SK-N-SH (cell line): ENCODE results near the gene PCBP3. TPM values are rescaled to one million over a fixed set of nuclear protein-coding genes. Genes with fewer than 3 reads are reported as not detected.
"Not testable (repeated sequence)": the region's sequence is repeated elsewhere in the genome, so short reads cannot be mapped to it uniquely, and the experiment has no call there.

Source experiments
- CTCF ChIA-PET: fragments of 300-600, 350-600 bp; formaldehyde crosslinking; extraction: SDS; loops from one replicate; lab custom pipeline; 2021; lab: Yijun Ruan, JAX
- POLR2A ChIA-PET: fragments of 350-600 bp; sonication (Branson Sonifier 250); formaldehyde crosslinking; extraction: SDS; loops from one replicate; lab custom pipeline; 2020; ENCODE audit warnings: antibody characterized with exemption, inconsistent platforms; lab: Yijun Ruan, JAX
- DNase-seq: peaks from one replicate; pipeline ENCODE4 v3.0.0; 2012
- H2AFZ ChIP-seq: fragments of 200-600 bp; sonication (generic); 2 replicates; pipeline ENCODE4 v1.8.1; 2016; ENCODE audit warnings: antibody characterized with exemption, mild to moderate bottlenecking, low read depth
- H3F3A ChIP-seq: fragments of 200-600 bp; sonication (generic); replicated peaks from 2 replicates; pipeline ENCODE3; 2016; ENCODE audit warnings: antibody characterized with exemption, mild to moderate bottlenecking; ENCODE audit not compliant: insufficient read depth
- H3K27ac ChIP-seq, 2 experiments: fragments of 200-500 bp in 1 of 2; fragments of 200-600 bp in 1 of 2; sonication (Bioruptor generic) in 1 of 2; sonication (generic), shearing (Covaris generic) in 1 of 2; 2 replicates each; pipeline versions ENCODE4 v1.5.1 to v1.6.1; 2014 to 2016; ENCODE audit warnings: low read depth in 2 of 2, inconsistent platforms in 1 of 2, low read length in 1 of 2, mild to moderate bottlenecking in 1 of 2, mixed read lengths in 1 of 2
- H3K27me3 ChIP-seq: fragments of 200-600 bp; sonication (generic), shearing (Covaris generic); 2 replicates; pipeline ENCODE4 v1.6.1; 2016; ENCODE audit warnings: mixed run types; ENCODE audit not compliant: insufficient read depth
- H3K36me3 ChIP-seq, 2 experiments: fragments of 200-500 bp in 1 of 2; fragments of 200-600 bp in 1 of 2; sonication (Bioruptor generic) in 1 of 2; sonication (generic) in 1 of 2; replicated peaks in 1 of 2; 2 replicates each; pipeline versions ENCODE3 to v1.5.1; 2014 to 2016; ENCODE audit warnings: low read length in 1 of 2, mild to moderate bottlenecking in 1 of 2; ENCODE audit not compliant: insufficient read depth in 2 of 2, control insufficient read depth in 1 of 2
- H3K4me1 ChIP-seq, 2 experiments: fragments of 200-500 bp in 1 of 2; fragments of 200-600 bp in 1 of 2; sonication (Bioruptor generic) in 1 of 2; sonication (generic), shearing (Covaris generic) in 1 of 2; 2 replicates each; pipeline versions ENCODE4 v1.5.1 to v1.6.1; 2014 to 2016; ENCODE audit warnings: low read depth in 1 of 2, low read length in 1 of 2, mixed run types in 1 of 2; ENCODE audit not compliant: insufficient read depth in 2 of 2, control insufficient read depth in 1 of 2
- H3K4me2 ChIP-seq: fragments of 200-600 bp; sonication (generic), shearing (Covaris generic); 2 replicates; pipeline ENCODE4 v1.6.1; 2017; ENCODE audit warnings: mixed run types
- H3K4me3 ChIP-seq, 2 experiments: fragments of 200-500 bp in 1 of 2; fragments of 200-600 bp in 1 of 2; sonication (Bioruptor generic) in 1 of 2; sonication (generic), shearing (Covaris generic) in 1 of 2; 2 replicates each; pipeline versions ENCODE4 v1.5.1 to v1.8.1; 2014 to 2016; ENCODE audit warnings: low read depth in 2 of 2, inconsistent platforms in 1 of 2, low read length in 1 of 2, mild to moderate bottlenecking in 1 of 2, mixed read lengths in 1 of 2, moderate library complexity in 1 of 2
- H3K79me2 ChIP-seq: fragments of 200-600 bp; sonication (generic); 2 replicates; pipeline ENCODE4 v1.8.1; 2017; ENCODE audit warnings: mild to moderate bottlenecking; ENCODE audit not compliant: insufficient read depth
- H3K9ac ChIP-seq: fragments of 200-600 bp; sonication (generic); 2 replicates; pipeline ENCODE4 v1.6.1; 2017; ENCODE audit warnings: mixed run types
- H3K9me2 ChIP-seq: fragments of 200-600 bp; sonication (generic); 2 replicates; pipeline ENCODE4 v1.6.1; 2017; ENCODE audit warnings: mixed run types
- H3K9me3 ChIP-seq: fragments of 200-600 bp; sonication (generic); 2 replicates; pipeline ENCODE4 v1.6.1; 2017; ENCODE audit warnings: mixed run types, mild to moderate bottlenecking, moderate library complexity
- H4K20me1 ChIP-seq: fragments of 200-600 bp; sonication (generic); 2 replicates; pipeline ENCODE4 v1.6.1; 2017; ENCODE audit warnings: mild to moderate bottlenecking, mixed run types; ENCODE audit not compliant: insufficient read depth
- ELF1 ChIP-seq: IDR thresholded peaks from 2 replicates; pipeline ENCODE4 v1.4.0; 2012
- FOSL2 ChIP-seq: IDR thresholded peaks from 2 replicates; pipeline ENCODE4 v1.4.0; 2012; ENCODE audit warnings: low read depth, mild to moderate bottlenecking, moderate library complexity, borderline replicate concordance
- FOXJ3 ChIP-seq: sonication (generic); formaldehyde crosslinking; IDR thresholded peaks from 2 replicates; pipeline ENCODE4 v1.5.1; 2020; ENCODE audit warnings: mild to moderate bottlenecking, missing genetic modification reagents
- FOXM1 ChIP-seq: IDR thresholded peaks from 2 replicates; pipeline ENCODE4 v1.4.0; 2012; ENCODE audit warnings: low read depth, mild to moderate bottlenecking
- GATA2 ChIP-seq: sonication (generic); formaldehyde crosslinking; IDR thresholded peaks from 2 replicates; pipeline ENCODE4 v1.5.0; 2020; ENCODE audit warnings: mild to moderate bottlenecking, missing genetic modification reagents
- MAX ChIP-seq: IDR thresholded peaks from 2 replicates; pipeline ENCODE4 v1.4.0; 2012; ENCODE audit warnings: low read depth
- PBX3 ChIP-seq: IDR thresholded peaks from 2 replicates; pipeline ENCODE4; 2012
- RXRA ChIP-seq: IDR thresholded peaks from 2 replicates; pipeline ENCODE4 v1.4.0; 2012; ENCODE audit warnings: low read depth, mild to moderate bottlenecking, borderline replicate concordance
- ZBTB33 ChIP-seq: IDR thresholded peaks from 2 replicates; pipeline ENCODE4 v1.4.0; 2012; ENCODE audit warnings: low read depth, borderline replicate concordance
- WGBS: methylation state at CpG from one replicate; pipeline ENCODE4 v1.1.6; 2017; ENCODE audit warnings: low lambda C conversion rate; 5-methylcytosine and 5-hydroxymethylcytosine counted together
- polyA plus RNA-seq, 3 experiments: library from polyadenylated mRNA; depleted of rRNA; stranded (reverse); fragments of >200 nt; gene quantifications; 2 replicates each; pipeline ENCODE4 v1.2.3, GENCODE V29; 2012

Gene PCBP3
- polyA plus RNA-seq, 1 of the 3 experiments (the other 2 are of a cell fraction), result 9.5 TPM

GRCh38 chr21:45620201-45620923 lies 23.2 kb upstream of the PCBP3 start:
- H3K4me1 ChIP-seq, result peaks cover 0 to 24% of the 10 kb centered on the region in 2 experiments; a peak in 1 of 4 replicates
- DNase-seq, result peak; percentile 3
- no peaks in the 10 kb centered on the region for H3K9me2 ChIP-seq
- TF ChIP-seq ZBTB33 (no peak), FOSL2 (no peak), FOXM1 (no peak), FOXJ3 (CRISPR knock-in tag) (no peak), GATA2 (no peak), MAX (no peak), RXRA (no peak), ELF1 (no peak), PBX3 (no peak)
- H3K9me3 ChIP-seq, result no peaks in the 10 kb centered on the region
- H2AFZ ChIP-seq, result no peak overlapping the region
- H3K4me2 ChIP-seq, result no peak overlapping the region
- no peak overlapping the region for H3K4me3 ChIP-seq
- no peak overlapping the region for H3K9ac ChIP-seq
- 53% methylated on average over 12 of the region's 12 CpGs for WGBS
- H4K20me1 ChIP-seq, result no peaks in the 10 kb centered on the region
- no peaks in the 10 kb centered on the region for H3K36me3 ChIP-seq
- ChIA-PET POLR2A (no interaction called here), CTCF (interaction anchor here (0.5 to 2.8 kb wide), 6 partner anchors 14 to 128 kb away, joined by 3 to 13 read pairs (median 4); no protein-coding TSS in a partner anchor)
- H3K79me2 ChIP-seq, result no peaks in the 10 kb centered on the region
- no peaks in the 10 kb centered on the region for H3F3A ChIP-seq
- no peak overlapping the region for H3K27ac ChIP-seq
- H3K27me3 ChIP-seq, result peaks cover 5% of the 10 kb centered on the region; the same call in 1 of the 2 replicates

GRCh38 chr21:45621435-45622331 lies 21.8 kb upstream of the PCBP3 start:
- H3K9me3 ChIP-seq, DNase-seq, H4K20me1 ChIP-seq, H3K9me2 ChIP-seq, H3K27me3 ChIP-seq, H3K27ac ChIP-seq, POLR2A ChIA-PET, H3K9ac ChIP-seq, H2AFZ ChIP-seq, H3K4me3 ChIP-seq, H3K4me2 ChIP-seq, H3F3A ChIP-seq, H3K79me2 ChIP-seq, H3K36me3 ChIP-seq: not testable (repeated sequence)
- H3K4me1 ChIP-seq, result peaks cover 0 to 16% of the 10 kb centered on the region in 2 experiments; a peak in 1 of 4 replicates
- WGBS, result 60% methylated on average over 9 of the region's 10 CpGs
- CTCF ChIA-PET, result interaction anchor here (1.0 to 2.8 kb wide), 4 partner anchors 16 to 127 kb away, joined by 3 to 13 read pairs (median 6); no protein-coding TSS in a partner anchor
